Measurements from ENCODE around the gene DAND5.
"Not testable (repeated sequence)": the region's sequence is repeated elsewhere in the genome, so short reads cannot be mapped to it uniquely, and the experiment has no call there.

The DAND5 gene

DNA sequence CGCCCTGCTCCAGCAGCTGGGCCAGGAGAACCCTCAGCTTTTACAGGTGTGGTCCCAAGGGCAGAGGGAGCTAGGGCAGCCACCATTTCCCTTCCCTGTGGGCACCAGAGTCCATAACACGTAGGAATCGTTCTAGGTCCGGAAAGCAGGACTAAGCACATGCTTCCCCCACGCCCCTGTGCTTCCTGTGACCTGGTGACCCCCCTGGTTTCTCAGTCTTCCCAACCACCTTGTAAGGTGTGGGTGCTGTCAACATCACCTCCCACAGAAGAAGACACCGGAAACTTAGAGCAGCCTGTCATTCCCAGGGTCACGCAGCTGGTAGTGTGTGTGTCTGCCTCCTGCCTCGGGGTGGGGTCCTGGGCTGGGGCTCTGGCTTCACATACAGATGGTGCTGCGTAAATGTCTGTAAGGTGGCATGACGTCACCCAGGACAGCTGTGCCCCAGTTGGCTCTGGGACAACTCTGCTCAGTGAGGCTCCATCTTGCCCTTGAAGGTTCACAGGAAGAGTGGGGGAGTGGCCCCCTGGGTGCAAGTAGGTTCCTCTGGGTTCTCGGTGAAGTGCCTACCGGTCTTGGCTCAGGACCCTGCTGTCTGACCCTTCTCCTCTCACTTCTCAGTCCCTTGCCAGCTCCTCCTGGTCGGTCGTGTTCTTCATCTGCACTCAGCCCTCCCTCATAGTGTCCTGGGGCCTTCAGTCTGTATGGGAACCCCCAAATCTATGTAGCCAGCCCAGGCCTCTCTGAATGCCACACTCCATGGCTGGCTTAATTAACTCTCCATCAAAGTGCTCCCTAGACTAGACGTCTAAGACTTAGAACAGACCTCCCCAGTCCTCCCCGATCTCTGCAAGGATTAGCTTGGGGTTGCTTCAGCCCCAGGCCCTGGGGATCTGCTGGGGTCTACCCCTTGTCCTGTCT lies 19.8 kb upstream of the DAND5 start:
- DNase-seq (ENCODE audit: low read depth, low spot score), result no peak
- TF ChIP-seq, protein P1, sequence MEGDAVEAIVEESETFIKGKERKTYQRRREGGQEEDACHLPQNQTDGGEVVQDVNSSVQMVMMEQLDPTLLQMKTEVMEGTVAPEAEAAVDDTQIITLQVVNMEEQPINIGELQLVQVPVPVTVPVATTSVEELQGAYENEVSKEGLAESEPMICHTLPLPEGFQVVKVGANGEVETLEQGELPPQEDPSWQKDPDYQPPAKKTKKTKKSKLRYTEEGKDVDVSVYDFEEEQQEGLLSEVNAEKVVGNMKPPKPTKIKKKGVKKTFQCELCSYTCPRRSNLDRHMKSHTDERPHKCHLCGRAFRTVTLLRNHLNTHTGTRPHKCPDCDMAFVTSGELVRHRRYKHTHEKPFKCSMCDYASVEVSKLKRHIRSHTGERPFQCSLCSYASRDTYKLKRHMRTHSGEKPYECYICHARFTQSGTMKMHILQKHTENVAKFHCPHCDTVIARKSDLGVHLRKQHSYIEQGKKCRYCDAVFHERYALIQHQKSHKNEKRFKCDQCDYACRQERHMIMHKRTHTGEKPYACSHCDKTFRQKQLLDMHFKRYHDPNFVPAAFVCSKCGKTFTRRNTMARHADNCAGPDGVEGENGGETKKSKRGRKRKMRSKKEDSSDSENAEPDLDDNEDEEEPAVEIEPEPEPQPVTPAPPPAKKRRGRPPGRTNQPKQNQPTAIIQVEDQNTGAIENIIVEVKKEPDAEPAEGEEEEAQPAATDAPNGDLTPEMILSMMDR (IDR thresholded peaks at IDR 0.05; ENCODE audit: low read depth, low read length), result no peak
- no peak overlapping the region for H3K4me3 ChIP-seq (ENCODE audit: low read depth, low read length)
- in situ Hi-C loops (cut with HindIII; ENCODE audit: low sequenced_read_pairs), result no loop called here

DNA sequence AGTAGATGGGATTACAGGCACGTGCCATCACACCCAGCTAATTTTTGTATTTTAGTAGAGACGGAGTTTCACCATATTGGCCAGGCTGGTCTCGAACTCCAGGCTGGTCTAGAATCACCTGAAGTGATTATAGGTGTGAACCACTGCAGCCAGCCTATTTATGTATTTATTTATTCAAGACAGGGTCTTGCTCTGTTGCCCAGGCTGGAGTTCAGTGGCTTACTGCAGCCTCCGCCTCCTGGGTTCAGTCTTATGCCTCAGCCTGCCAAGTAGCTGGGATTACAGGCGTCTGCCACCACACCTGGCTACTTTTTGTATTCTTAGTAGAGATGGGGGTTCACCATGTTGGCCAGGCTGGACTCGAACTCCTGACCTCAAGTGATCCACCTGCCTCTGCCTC lies 17.3 kb upstream of the DAND5 start:
- H3K4me3 ChIP-seq (ENCODE audit: low read depth, low read length); in situ Hi-C loops (cut with HindIII; ENCODE audit: low sequenced_read_pairs); DNase-seq (ENCODE audit: low read depth, low spot score): not testable (repeated sequence)

- DNase-seq (ENCODE audit: low read depth, low spot score), result peak; percentile 88
- TF ChIP-seq, protein P1 (IDR thresholded peaks at IDR 0.05; ENCODE audit: low read depth, low read length), result no peak
- no peak overlapping the region for H3K4me3 ChIP-seq (ENCODE audit: low read depth, low read length)
- in situ Hi-C loops (cut with HindIII; ENCODE audit: low sequenced_read_pairs), result no loop called here
Observed at GRCh38 chr19:12952488-12953137, 16.8 kb upstream of the DAND5 start.

GRCh38 chr19:12953138-12953798 lies 16.1 kb upstream of the DAND5 start:
- DNase-seq (ENCODE audit: low read depth, low spot score), result no peak
- TF ChIP-seq, protein P1 (IDR thresholded peaks at IDR 0.05; ENCODE audit: low read depth, low read length), result no peak
- no peak overlapping the region for H3K4me3 ChIP-seq (ENCODE audit: low read depth, low read length)
- in situ Hi-C loops (cut with HindIII; ENCODE audit: low sequenced_read_pairs), result no loop called here

GRCh38 chr19:12953799-12954611 lies 15.4 kb upstream of the DAND5 start:
- TF ChIP-seq, protein P1 (IDR thresholded peaks at IDR 0.05; ENCODE audit: low read depth, low read length), result no peak
- H3K4me3 ChIP-seq (ENCODE audit: low read depth, low read length), result no peak overlapping the region
- DNase-seq (ENCODE audit: low read depth, low spot score), result no peak
- in situ Hi-C loops (cut with HindIII; ENCODE audit: low sequenced_read_pairs), result no loop called here

GRCh38 chr19:12954612-12954962 lies 14.8 kb upstream of the DAND5 start:
- DNase-seq (ENCODE audit: low read depth, low spot score), result no peak
- in situ Hi-C loops (cut with HindIII; ENCODE audit: low sequenced_read_pairs), result no loop called here
- TF ChIP-seq, protein P1 (IDR thresholded peaks at IDR 0.05; ENCODE audit: low read depth, low read length), result no peak
- no peak overlapping the region for H3K4me3 ChIP-seq (ENCODE audit: low read depth, low read length)

GRCh38 chr19:12955575-12955974 lies 13.8 kb upstream of the DAND5 start:
- in situ Hi-C loops (cut with HindIII; ENCODE audit: low sequenced_read_pairs); DNase-seq (ENCODE audit: low read depth, low spot score): not testable (repeated sequence)
- peak overlapping the region; percentile 91 for H3K4me3 ChIP-seq (ENCODE audit: low read depth, low read length)

Measured in astrocyte of the spinal cord (primary cell).